HG03575 (cell line): ENCODE measurements around the gene COPS4.
A peak's percentile ranks its signal among the peaks of the same experiment; 100 is the strongest.
"Not testable (repeated sequence)": the region's sequence is repeated elsewhere in the genome, so short reads cannot be mapped to it uniquely, and the experiment has no call there.

Source experiments
- ATAC-seq: cut with Tn5 transposase; IDR thresholded peaks from one replicate; pipeline ENCODE4 v1.9.1; 2021; ENCODE audit not compliant: unreplicated experiment, insufficient number of reproducible peaks, low FRiP score; ENCODE audit errors: extremely low read depth

Gene COPS4

GRCh38 chr4:83022724-83023450 lies 12.1 kb upstream of the COPS4 start:
- ATAC-seq = no peak

DNA sequence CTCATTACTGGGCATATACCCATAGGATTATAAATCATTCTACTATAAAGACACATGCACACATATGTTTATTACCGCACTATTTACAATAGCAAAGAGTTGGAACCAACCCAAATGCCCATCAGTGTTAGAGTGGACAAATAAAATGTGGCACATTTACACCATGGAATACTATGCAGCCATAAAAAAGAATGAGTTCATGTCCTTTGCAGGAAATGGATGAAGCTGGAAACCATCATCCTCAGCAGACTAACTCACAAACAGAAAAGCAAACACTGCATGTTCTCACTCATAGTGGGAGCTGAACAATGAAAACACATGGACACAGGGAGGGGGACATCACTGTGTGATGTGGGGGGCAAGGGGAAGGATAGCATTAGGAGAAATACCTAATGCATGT lies 11.4 kb upstream of the COPS4 start:
- not testable (repeated sequence) for ATAC-seq

GRCh38 chr4:83024233-83024632 lies 10.8 kb upstream of the COPS4 start:
- ATAC-seq = no peak

DNA sequence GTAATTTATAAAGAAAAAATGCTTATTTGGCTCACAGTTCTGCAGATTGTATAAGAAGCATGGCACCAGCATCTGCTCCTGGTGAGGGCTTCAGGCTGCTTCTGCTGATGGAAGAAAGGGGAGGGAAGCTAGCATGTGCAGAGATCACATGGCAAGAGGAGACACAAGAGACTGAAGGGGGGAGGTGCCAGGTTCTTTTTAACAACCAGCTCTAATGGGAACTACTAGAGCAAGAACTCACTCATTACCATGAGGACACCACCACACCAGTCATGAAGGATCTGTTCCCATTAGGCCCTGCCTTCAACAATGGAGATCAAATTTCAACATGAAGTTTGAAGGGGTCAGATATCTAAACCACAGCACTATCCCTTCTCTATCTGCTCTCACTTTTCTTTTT lies 9.4 kb upstream of the COPS4 start:
- no peak for ATAC-seq

DNA sequence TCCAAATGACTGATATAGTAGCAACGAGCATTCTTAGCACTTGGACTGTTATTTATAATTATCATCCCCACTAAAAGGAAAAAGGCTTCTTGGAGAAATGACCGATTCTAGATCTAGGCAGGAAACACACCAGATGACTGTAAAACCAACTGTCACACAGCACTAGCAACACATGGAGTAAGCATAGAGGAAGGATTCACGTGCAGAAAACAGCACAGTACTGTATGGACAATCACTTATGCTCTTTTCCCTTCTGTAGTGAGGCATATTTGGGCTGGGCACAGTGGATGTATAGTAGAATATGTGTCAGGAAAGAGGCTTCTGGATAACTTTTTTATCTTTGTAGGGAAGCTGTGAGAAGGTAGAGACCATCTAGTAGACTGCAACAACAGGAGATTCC lies 6.0 kb upstream of the COPS4 start:
- no peak for ATAC-seq

- no peak for ATAC-seq
Measured at GRCh38 chr4:83029688-83030087, 5.3 kb upstream of the COPS4 start.

DNA sequence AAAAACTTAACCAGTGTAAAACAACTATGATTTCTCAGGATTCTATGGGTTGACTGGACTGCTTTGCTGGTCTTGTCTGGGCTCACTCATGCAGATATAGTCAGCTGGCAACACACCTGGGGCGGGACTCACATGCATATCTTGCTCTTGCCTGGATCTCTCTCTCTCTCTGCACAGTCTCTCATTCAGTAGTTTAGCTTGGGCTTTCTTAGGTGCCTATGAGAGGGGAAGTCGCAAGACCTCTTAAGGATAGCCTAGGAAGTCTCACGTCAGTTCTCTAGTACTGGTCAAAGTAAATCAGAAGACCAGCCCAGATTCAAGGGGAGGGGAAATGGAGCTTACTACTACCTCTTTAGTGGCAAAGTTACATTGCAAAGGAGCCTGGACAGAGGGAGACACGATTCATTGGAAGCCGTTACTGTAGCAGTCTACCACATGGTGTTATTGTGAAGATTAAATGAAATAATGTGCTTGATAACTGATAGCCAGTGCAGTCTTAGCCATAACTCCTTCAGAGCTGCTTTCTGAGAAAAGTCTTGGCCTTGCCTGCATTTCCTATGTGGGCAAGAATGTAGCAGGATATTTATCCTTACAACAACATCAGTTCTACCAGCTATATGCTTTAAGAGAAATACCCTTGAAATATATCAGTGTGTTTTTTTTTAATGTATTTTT lies 2.1 kb downstream of the COPS4 start:
- ATAC-seq = no peak

DNA sequence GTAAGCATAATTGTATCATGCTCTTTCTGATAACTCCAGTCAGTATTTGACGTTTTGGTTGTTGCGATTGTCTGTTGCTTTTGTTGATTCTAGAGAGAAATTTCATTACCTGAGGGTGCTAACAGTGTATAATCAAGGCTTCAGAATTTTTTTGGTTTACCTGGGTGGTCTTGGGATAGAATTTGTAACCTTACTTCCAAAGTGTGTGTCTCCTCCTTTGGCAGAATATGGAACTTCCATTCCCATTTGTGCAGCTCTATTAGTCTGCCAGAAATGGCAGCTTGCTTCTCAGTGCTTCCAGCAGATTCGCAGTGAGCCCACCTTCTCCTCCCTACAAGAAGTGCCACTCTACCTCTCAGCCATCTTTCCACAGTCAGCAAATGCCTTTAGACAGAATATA lies 5.3 kb downstream of the COPS4 start:
- ATAC-seq = no peak

- ATAC-seq = not testable (repeated sequence)
Measured at GRCh38 chr4:83043157-83043556, 8.2 kb downstream of the COPS4 start.

DNA sequence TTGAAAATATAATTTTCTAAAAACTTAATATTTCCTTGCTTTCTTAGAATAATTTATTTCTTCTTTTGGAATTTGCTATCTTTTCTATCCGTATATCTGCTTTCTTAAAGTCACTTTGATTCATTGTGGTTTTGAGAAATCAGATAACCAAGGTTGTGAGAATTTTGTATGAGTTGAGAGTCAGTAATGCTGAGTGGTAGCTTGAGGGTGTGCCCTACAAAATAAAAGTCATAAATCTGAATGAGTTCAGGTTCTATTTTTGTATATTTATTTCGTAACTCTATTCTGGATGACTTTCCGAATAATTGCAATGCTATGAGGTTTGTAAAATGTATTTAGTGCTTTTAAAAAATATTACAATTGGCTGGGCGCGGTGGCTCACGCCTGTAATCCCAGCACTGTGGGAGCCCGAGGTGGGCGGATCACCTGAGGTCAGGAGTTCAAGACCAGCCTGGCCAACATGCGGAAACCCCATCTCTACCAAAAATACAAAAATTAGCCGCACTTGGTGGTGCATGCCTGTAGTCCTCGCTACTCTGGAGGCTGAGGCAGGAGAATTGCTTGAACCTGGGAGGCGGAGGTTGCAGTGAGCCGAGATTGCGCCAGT lies 8.9 kb downstream of the COPS4 start:
- ATAC-seq = no peak

DNA sequence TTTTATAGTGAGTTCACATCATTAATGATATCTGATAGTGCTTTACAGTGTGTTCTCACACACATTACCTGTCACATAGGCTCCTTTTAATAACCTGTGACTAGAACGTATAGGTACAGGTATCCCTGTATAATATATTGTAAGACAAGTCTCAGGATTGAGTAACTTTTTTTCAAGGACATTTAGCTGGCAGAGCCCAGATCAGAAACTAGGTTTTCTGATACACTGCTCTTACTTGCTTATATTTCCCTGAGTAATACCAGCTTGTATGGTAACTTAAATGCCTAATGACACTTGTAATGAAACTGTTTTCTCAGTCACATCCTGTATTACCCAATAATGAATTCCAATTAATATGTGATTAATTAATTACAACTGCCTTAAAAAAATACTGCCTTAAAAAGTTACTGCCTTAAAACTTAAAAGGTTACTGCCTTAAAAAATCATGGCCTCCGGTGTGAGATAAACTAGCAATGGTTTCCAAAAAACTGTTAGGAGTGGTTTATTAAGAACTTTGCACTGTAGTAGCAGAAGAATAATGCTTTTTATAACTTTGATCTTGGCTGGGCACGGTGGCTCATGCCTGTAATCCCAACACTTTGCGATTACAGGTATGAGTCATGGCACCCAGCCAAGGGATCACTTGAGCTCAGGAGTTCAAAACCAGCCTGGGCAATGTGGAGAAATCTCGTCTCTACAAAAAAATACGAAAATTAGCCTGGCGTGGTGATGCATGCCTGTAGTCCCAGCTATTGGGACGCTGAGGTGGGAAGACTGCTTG lies 11.9 kb downstream of the COPS4 start:
- no peak for ATAC-seq

- ATAC-seq = not testable (repeated sequence)
Measured at GRCh38 chr4:83048781-83049180, 13.8 kb downstream of the COPS4 start.

DNA sequence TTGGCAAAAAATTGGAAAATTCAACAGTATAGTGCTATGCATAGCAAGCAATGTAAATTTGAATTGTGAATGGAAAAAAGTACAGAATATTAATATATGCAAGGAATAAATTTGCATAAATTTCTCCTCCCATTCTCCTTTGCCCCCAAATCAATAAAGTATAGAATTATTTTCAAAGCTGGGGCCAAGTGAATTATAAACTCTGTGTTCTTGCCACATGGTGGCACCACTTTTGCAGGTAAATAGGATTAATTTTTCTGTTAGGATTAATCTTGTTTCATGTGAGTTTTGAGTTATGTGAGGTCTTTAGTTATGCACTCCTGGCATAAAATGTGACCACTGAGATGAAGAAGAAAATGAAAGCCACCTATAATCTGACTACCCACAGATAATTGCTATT lies 19.9 kb downstream of the COPS4 start:
- ATAC-seq = no peak

- no peak for ATAC-seq
Measured at GRCh38 chr4:83062739-83063138, 27.8 kb downstream of the COPS4 start.

- no peak for ATAC-seq
Measured at GRCh38 chr4:83065266-83065665, 30.3 kb downstream of the COPS4 start.

- ATAC-seq = no peak
Measured at GRCh38 chr4:83067058-83067639, 32.2 kb downstream of the COPS4 start.

DNA sequence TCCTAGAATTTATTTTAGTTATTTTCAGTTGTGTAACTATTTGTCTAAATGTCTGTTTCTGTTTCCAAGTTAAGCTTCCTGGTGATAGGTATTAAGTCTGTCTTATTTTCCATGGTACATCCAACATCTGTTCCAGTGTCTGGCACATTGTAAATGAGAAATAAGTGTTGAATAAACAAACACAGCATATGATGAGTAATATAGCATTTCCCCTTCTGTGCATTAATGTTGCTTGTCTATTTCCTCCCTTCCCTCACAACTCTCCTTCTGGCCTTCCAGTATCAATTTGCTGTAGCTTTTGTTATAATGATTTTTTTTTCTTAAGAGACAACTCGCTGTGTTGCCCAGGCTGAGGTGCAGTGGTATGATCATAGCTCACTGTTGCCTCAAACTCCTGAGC lies 36.1 kb downstream of the COPS4 start:
- ATAC-seq = no peak

DNA sequence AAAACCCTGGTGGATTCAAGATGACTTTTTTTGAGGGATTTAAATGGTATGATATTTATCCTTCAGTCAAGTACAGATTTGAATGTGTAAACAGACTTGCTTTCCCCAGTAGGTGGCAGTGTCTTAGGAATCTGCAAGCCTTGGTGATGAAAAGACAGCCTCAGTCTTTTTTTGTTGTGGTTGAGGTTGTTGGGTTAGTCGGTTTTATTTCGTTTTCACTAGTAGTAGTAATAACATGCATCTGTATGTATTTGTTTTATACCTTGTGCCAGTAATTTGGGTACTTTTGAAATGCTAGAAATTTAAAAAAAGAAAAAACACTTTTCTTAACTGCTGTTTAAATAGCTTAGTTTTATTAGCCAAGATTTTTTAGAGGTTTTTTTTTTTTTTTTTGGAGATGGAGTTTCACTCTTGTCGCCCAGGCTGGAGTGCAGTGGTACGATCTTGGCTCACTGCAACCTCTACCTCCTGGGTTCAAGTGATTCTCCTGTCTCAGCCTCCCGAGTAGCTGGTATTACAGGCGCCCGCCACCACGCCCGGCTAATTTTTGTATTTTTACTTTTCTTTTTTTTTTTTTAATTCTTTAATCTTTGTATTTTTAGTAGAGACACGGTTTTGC lies 39.2 kb downstream of the COPS4 start:
- ATAC-seq = peak; percentile 68

DNA sequence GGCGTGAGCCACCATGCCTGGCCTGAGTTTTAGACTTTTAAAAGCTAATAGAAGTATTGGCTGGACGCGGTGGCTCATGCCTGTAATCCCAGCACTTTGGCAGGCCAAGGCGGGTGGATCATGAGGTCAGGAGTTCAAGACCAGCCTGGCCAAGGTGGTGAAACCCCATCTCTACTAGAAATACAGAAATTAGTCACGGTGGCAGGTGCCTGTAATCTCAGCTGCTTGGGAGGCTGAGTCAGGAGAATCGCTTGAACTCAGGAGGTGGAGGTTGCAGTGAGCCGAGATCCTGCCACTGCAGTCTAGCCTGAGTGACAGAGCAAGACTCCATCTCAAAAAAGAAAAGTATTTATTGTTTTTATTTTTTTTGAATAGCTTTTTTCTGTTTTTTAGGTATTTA lies 39.8 kb downstream of the COPS4 start:
- not testable (repeated sequence) for ATAC-seq
